ENCODE measurements around the gene TSSC4.

The TSSC4 gene

GRCh38 chr11:2414616-2415015, 14.1 kb downstream of the TSSC4 start:
- Histone ChIP-seq H3K4me3 (replicated peaks; ENCODE audit: low read depth, low read length) (no peak overlapping the region), H3K36me3 (ENCODE audit: control insufficient read depth, insufficient read depth, low read length) (no peaks in the 10 kb centered on the region), H3K27me3 (replicated peaks; ENCODE audit: control insufficient read depth, insufficient read depth, low read length) (no peaks in the 10 kb centered on the region; the same call in 1 of the 2 replicates)
- no peak for DNase-seq (ENCODE audit: extremely low read depth, insufficient read length)
- TF ChIP-seq, protein P1, sequence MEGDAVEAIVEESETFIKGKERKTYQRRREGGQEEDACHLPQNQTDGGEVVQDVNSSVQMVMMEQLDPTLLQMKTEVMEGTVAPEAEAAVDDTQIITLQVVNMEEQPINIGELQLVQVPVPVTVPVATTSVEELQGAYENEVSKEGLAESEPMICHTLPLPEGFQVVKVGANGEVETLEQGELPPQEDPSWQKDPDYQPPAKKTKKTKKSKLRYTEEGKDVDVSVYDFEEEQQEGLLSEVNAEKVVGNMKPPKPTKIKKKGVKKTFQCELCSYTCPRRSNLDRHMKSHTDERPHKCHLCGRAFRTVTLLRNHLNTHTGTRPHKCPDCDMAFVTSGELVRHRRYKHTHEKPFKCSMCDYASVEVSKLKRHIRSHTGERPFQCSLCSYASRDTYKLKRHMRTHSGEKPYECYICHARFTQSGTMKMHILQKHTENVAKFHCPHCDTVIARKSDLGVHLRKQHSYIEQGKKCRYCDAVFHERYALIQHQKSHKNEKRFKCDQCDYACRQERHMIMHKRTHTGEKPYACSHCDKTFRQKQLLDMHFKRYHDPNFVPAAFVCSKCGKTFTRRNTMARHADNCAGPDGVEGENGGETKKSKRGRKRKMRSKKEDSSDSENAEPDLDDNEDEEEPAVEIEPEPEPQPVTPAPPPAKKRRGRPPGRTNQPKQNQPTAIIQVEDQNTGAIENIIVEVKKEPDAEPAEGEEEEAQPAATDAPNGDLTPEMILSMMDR (IDR thresholded peaks at IDR 0.05; ENCODE audit: insufficient read depth, low read length, poor library complexity, severe bottlenecking), result no peak

DNA sequence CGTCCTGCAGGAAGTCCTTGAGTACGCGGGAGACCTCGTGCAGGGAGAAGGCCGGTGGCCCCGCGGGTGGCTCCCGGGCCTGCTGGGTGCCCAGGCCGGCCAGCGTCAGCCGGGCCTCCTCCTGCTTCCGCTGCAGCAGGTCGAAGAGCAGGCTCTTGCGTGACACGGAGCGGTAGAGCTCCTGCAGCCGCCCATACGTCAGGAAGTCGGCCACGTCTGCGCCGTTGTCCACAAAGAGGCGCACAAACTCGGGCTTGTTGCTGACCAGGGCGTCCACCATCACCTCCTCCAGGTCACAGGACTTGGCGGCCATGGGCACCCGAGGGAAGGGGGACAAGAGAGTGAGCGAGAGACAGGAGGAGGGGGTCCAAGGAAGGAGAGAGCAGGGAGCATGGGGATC, 14.6 kb downstream of the TSSC4 start:
- H3K36me3 ChIP-seq (ENCODE audit: control insufficient read depth, insufficient read depth, low read length), result no peaks in the 10 kb centered on the region
- no peaks in the 10 kb centered on the region; the same call in 1 of the 2 replicates for H3K27me3 ChIP-seq (replicated peaks; ENCODE audit: control insufficient read depth, insufficient read depth, low read length)
- TF ChIP-seq, protein P1 (IDR thresholded peaks at IDR 0.05; ENCODE audit: insufficient read depth, low read length, poor library complexity, severe bottlenecking), result no peak

DNA sequence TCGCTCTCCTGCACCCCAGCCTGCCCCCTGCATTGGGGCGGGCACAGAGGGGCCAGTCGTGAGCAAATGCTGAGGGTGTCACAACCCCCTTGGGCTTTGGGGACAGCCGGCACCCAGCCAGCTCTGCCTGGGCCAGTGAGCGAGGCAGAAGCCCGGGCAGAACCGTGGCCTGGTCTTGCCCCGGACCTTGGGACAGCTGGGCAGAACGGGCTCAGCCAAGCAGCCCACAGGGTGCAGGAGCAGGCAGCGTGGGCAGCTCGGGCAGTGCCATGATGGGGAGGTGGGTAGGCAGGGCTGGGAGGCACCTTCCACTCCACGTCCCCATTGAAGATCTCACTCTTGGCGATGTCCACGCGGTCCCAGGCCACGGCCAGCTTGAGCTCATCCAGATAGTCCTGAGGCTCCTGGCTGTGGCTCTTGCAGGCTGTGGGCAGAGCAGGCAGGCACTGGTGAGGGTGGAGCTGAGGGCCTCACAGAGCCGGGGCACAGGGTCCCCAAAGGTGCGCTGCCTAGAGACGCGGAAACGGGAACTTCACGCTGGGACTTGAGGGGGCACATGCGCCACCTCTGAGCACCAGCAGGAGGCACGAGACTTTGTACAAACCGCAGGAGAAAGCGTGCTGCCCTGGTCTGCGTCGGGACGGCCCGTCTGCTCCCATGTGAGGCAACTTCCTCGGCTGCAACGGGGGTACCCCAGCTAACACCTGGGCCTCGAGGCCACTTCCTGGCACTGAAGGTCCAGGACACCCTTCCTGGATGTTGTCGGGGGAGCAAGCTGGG, 15.2 kb downstream of the TSSC4 start:
- Histone ChIP-seq H3K27me3 (replicated peaks; ENCODE audit: control insufficient read depth, insufficient read depth, low read length) (no peaks in the 10 kb centered on the region; the same call in 1 of the 2 replicates), H3K4me3 (replicated peaks; ENCODE audit: low read depth, low read length) (no peak overlapping the region), H3K36me3 (ENCODE audit: control insufficient read depth, insufficient read depth, low read length) (no peaks in the 10 kb centered on the region)
- DNase-seq (ENCODE audit: extremely low read depth, insufficient read length), result no peak
- TF ChIP-seq, protein P1 (IDR thresholded peaks at IDR 0.05; ENCODE audit: insufficient read depth, low read length, poor library complexity, severe bottlenecking), result peak; percentile 24

More for the DNA sequence above, 14.6 kb downstream of the TSSC4 start:
- no peak overlapping the region for H3K4me3 ChIP-seq (replicated peaks; ENCODE audit: low read depth, low read length)
- DNase-seq (ENCODE audit: extremely low read depth, insufficient read length), result no peak

- Histone ChIP-seq H3K4me3 (replicated peaks; ENCODE audit: low read depth, low read length) (no peak overlapping the region), H3K36me3 (ENCODE audit: control insufficient read depth, insufficient read depth, low read length) (no peaks in the 10 kb centered on the region), H3K27me3 (replicated peaks; ENCODE audit: control insufficient read depth, insufficient read depth, low read length) (no peaks in the 10 kb centered on the region; the same call in 1 of the 2 replicates)
- TF ChIP-seq, protein P1 (IDR thresholded peaks at IDR 0.05; ENCODE audit: insufficient read depth, low read length, poor library complexity, severe bottlenecking), result no peak
- no peak for DNase-seq (ENCODE audit: extremely low read depth, insufficient read length)
Measured at GRCh38 chr11:2416765-2417164, 16.2 kb downstream of the TSSC4 start.

DNA sequence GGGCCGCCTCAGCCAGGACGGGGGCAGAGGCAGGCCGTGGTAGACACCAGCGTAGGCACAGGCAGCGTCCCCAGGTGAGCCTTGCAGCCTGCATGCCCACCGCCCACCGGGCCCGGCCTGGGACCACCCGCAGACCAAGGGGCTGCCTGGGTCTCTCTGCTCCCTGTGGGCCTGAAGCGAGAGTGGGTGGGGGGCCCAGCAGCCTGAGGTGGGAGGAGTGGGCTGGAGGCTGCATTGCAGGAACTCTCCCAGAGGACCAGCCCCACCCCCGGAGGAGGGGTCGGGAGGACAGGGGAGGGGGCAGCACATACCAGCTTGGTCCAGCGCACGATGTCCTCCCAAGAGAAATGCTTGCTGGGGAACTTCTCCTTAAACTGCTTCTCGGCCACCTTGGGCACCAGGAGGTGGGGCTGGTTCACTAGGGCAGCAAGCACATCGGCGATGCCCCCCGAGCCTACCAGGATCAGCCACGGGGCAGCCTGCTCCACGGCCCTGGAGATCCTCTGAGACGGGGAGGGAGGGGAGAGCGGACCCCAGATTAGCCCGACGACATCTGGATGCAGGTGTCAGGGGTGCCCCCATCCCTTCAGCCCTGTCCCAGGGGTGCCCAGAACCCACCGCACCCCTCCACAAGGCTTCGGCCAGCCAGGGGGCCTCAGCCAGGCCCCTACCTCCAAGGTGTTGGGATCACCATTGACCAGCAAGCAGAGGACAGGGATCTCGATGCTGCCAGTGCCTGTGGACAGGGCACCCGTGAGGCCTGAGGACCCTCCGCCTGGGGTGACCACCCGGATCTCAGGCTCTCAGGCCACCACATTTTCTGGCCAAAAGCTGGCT, 17.5 kb downstream of the TSSC4 start:
- TF ChIP-seq, protein P1 (IDR thresholded peaks at IDR 0.05; ENCODE audit: insufficient read depth, low read length, poor library complexity, severe bottlenecking), result no peak
- no peak overlapping the region for H3K4me3 ChIP-seq (replicated peaks; ENCODE audit: low read depth, low read length)
- no peaks in the 10 kb centered on the region for H3K36me3 ChIP-seq (ENCODE audit: control insufficient read depth, insufficient read depth, low read length)
- no peaks in the 10 kb centered on the region; the same call in 1 of the 2 replicates for H3K27me3 ChIP-seq (replicated peaks; ENCODE audit: control insufficient read depth, insufficient read depth, low read length)
- DNase-seq (ENCODE audit: extremely low read depth, insufficient read length), result no peak

Data from GM06990 (cell line).